Heart left ventricle (tissue), 13 donors: ENCODE data around the gene NDUFS1.

ENCODE experiments used
- POLR2A ChIP-seq, 2 donors: fragments of 450-650 bp; IDR thresholded peaks; one replicate each; pipeline ENCODE4 v1.6.1; 2017; ENCODE audit warnings: antibody characterized with exemption in 2 of 2, mild to moderate bottlenecking in 2 of 2, moderate library complexity in 2 of 2
- TF ChIP-seq, protein P1 (sequence below), 12 donors: fragments of 200-600 bp; sonication (generic) in 4 of 12; IDR thresholded peaks; one replicate each; pipeline versions ENCODE4 v1.5.0 to v1.8.0; 2018 to 2022; ENCODE audit warnings: antibody characterized with exemption in 12 of 12, mild to moderate bottlenecking in 5 of 12
- donor health status: ischemic (EF 13 %, LVEDD 7.1; RV severe dilation, severe dysfunction).
- donor health status: DM: no; HTN: yes; CAD: no.
- donor health status: DM: no; HTN: no; CAD: no.
- donor health status: ischemic (EF 25% LVEDD 6.9; RV normal size, moderate dysfunction).
- donor health status: ischemic (EF 25% LVEDD 5.7; RV mildly dilated, moderate dysfunction).
- donor health status: ischemic (EF 35%, LVEDD 5.7; RV mildly dilated, moderate dysfunction).
- donor health status: nonischemic (EF 11% LVEDD 7.7; RV severe dilation, severe dysfunction).
- donor health status: DM: yes; HTN: yes; CAD: no.
- donor health status: PGD.
- donor health status: ischemic (EF 29% LVEDD 5.4; RV normal size, mild dysfunction).
- donor health status: nonischemic (EF 23%, LVEDD 6.1; RV moderate dilation, normal function).

DNA sequence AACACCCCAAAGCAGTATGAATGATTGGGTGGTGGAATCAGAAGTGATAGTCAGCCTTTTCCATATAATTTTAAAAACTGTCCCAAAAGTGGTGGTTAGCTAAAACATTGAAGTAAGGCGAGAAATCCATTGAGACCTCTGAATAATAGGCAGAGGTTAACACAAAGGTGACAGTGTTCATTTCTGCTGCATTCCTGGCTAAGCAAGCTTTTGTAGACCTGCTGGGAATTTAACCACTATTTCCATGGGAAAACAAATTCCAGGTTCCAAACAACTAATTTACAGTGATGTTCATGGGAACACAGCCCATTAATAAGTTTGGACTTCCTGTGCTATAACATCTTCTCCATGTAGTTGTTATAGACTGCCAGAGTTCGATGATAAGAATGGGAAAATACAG lies 66.9 kb downstream of the NDUFS1 start:
- TF ChIP-seq POLR2A (IDR thresholded peaks at IDR 0.05), result no peak
- TF ChIP-seq, protein P1, sequence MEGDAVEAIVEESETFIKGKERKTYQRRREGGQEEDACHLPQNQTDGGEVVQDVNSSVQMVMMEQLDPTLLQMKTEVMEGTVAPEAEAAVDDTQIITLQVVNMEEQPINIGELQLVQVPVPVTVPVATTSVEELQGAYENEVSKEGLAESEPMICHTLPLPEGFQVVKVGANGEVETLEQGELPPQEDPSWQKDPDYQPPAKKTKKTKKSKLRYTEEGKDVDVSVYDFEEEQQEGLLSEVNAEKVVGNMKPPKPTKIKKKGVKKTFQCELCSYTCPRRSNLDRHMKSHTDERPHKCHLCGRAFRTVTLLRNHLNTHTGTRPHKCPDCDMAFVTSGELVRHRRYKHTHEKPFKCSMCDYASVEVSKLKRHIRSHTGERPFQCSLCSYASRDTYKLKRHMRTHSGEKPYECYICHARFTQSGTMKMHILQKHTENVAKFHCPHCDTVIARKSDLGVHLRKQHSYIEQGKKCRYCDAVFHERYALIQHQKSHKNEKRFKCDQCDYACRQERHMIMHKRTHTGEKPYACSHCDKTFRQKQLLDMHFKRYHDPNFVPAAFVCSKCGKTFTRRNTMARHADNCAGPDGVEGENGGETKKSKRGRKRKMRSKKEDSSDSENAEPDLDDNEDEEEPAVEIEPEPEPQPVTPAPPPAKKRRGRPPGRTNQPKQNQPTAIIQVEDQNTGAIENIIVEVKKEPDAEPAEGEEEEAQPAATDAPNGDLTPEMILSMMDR (IDR thresholded peaks at IDR 0.05), result no peak
